Upper lobe of left lung (tissue), 6 donors: ENCODE results near the gene RNF10. TPM values are rescaled to one million over a fixed set of nuclear protein-coding genes. Genes with fewer than 3 reads are reported as not detected.
"Not testable (repeated sequence)": the region's sequence is repeated elsewhere in the genome, so short reads cannot be mapped to it uniquely, and the experiment has no call there.

Source experiments
- ATAC-seq, 2 donors: fragments of 200-7000 bp; cut with Tn5 transposase; one replicate each; pipeline ENCODE4 v1.9.1; 2022; ENCODE audit warnings: mild to moderate bottlenecking in 2 of 2, moderate library complexity in 2 of 2; ENCODE audit not compliant: low FRiP score in 2 of 2
- DNase-seq, 2 donors: peaks; one replicate each; pipeline ENCODE4 v3.0.0-alpha.2; 2019 to 2020
- H3K27ac ChIP-seq, 4 donors: fragments of 200-600 bp; sonication (generic); one replicate each; pipeline ENCODE4 v1.5.1; 2016 to 2019
- H3K27me3 ChIP-seq, 4 donors: fragments of 200-600 bp; sonication (generic); one replicate each; pipeline ENCODE4 v1.5.1; 2017 to 2019
- H3K36me3 ChIP-seq, 4 donors: fragments of 200-600 bp; sonication (generic); one replicate each; pipeline ENCODE4 v1.5.1; 2016 to 2019
- H3K4me1 ChIP-seq, 4 donors: fragments of 200-600 bp; sonication (generic); one replicate each; pipeline ENCODE4 v1.5.1; 2018 to 2019
- H3K4me3 ChIP-seq, 4 donors: fragments of 200-600 bp; sonication (generic); one replicate each; pipeline ENCODE4 v1.5.1; 2017 to 2019; ENCODE audit warnings: mild to moderate bottlenecking in 2 of 4, moderate library complexity in 1 of 4
- H3K9me3 ChIP-seq, 4 donors: fragments of 200-600 bp; sonication (generic); one replicate each; pipeline ENCODE4 v1.5.1; 2018 to 2019
- CTCF ChIP-seq, 6 experiments: fragments of 450-650 bp in 4 of 6; fragments of 200-600 bp in 2 of 6; sonication (generic) in 2 of 6; IDR thresholded peaks; one replicate each; pipeline ENCODE4 v1.5.1; 2016 to 2019; ENCODE audit warnings: antibody characterized with exemption in 6 of 6
- EP300 ChIP-seq, 4 donors: sonication (generic); formaldehyde crosslinking; IDR thresholded peaks; one replicate each; pipeline ENCODE4 v1.5.1; 2017; ENCODE audit warnings: antibody characterized with exemption in 4 of 4, control low read depth in 2 of 4
- POLR2A ChIP-seq, 4 donors: fragments of 450-650 bp; IDR thresholded peaks; one replicate each; pipeline ENCODE4 v1.5.1; 2016 to 2017; ENCODE audit warnings: antibody characterized with exemption in 4 of 4, mild to moderate bottlenecking in 2 of 4
- POLR2AphosphoS5 ChIP-seq, 2 donors: sonication (generic); formaldehyde crosslinking; IDR thresholded peaks; one replicate each; pipeline ENCODE4 v1.5.1; 2017; ENCODE audit warnings: antibody characterized with exemption in 2 of 2
- WGBS, 2 donors: methylation state at CpG; one replicate each; pipeline ENCODE4 v1.1.5; 2017 to 2018; 5-methylcytosine and 5-hydroxymethylcytosine counted together
- total RNA-seq, 6 donors: library from RNA; depleted of rRNA in 4 of 6; stranded (reverse); fragments of >200 nt in 4 of 6; gene quantifications; one replicate each; pipeline versions ENCODE4 v1.1.0 to v1.2.1, GENCODE V29; 2016 to 2021
- donor health status: DM: no; HTN: no; CAD: no; lungs with moderate emphysema.
- donor health status: DM: no; HTN: yes; CAD: no; lungs with severe emphysema.

Gene RNF10
- total RNA-seq, 6 donors from 2014 or later = 189 to 456 (median 243) TPM

- Histone ChIP-seq H3K36me3 (peaks cover 14 to 80% (median 38%) of the 10 kb centered on the region in 4 donors), H3K27ac (no peak overlapping the region), H3K9me3 (no peaks in the 10 kb centered on the region), H3K4me1 (no peaks in the 10 kb centered on the region), H3K4me3 (no peak overlapping the region), H3K27me3 (no peaks in the 10 kb centered on the region)
- WGBS, 2 donors = 95 to 98% methylated on average over 8 of the region's 8 CpGs
- TF ChIP-seq POLR2A (IDR thresholded peaks at IDR 0.05) = no peak
- no peak for TF ChIP-seq POLR2AphosphoS5 (IDR thresholded peaks at IDR 0.05)
- no peak for TF ChIP-seq EP300 (IDR thresholded peaks at IDR 0.05)
- TF ChIP-seq CTCF (IDR thresholded peaks at IDR 0.05) = no peak
- no peak for DNase-seq
- ATAC-seq = no peak
Observed at GRCh38 chr12:120508537-120508936, 25.6 kb upstream of the RNF10 start.

- DNase-seq (no peak), ATAC-seq (no peak)
- Histone ChIP-seq H3K4me1 (no peaks in the 10 kb centered on the region), H3K27ac (no peak overlapping the region), H3K27me3 (no peaks in the 10 kb centered on the region), H3K4me3 (no peak overlapping the region), H3K9me3 (no peaks in the 10 kb centered on the region), H3K36me3 (peaks cover 10 to 80% (median 39%) of the 10 kb centered on the region in 4 donors)
- 87 to 88% methylated on average over 7 of the region's 7 CpGs for WGBS, 2 donors
- TF ChIP-seq POLR2AphosphoS5 (IDR thresholded peaks at IDR 0.05) = no peak
- TF ChIP-seq CTCF (IDR thresholded peaks at IDR 0.05) = no peak
- TF ChIP-seq EP300 (IDR thresholded peaks at IDR 0.05) = no peak
- TF ChIP-seq POLR2A (IDR thresholded peaks at IDR 0.05) = no peak
Observed at GRCh38 chr12:120514002-120514401, 20.2 kb upstream of the RNF10 start.

- ATAC-seq (no peak), DNase-seq (no peak)
- WGBS, 2 donors = 91 to 96% methylated on average over 2 of the region's 2 CpGs
- Histone ChIP-seq H3K27me3 (no peaks in the 10 kb centered on the region), H3K27ac (no peak overlapping the region), H3K4me3 (no peak overlapping the region), H3K4me1 (no peaks in the 10 kb centered on the region), H3K9me3 (no peaks in the 10 kb centered on the region), H3K36me3 (peaks cover 3 to 70% (median 29%) of the 10 kb centered on the region in 4 donors)
- TF ChIP-seq CTCF (IDR thresholded peaks at IDR 0.05) = no peak
- no peak for TF ChIP-seq POLR2A (IDR thresholded peaks at IDR 0.05)
- TF ChIP-seq EP300 (IDR thresholded peaks at IDR 0.05) = no peak
- TF ChIP-seq POLR2AphosphoS5 (IDR thresholded peaks at IDR 0.05) = no peak
Observed at GRCh38 chr12:120515496-120515895, 18.7 kb upstream of the RNF10 start.

- H3K27me3 ChIP-seq, ATAC-seq, H3K4me1 ChIP-seq, H3K9me3 ChIP-seq, DNase-seq, H3K4me3 ChIP-seq, H3K27ac ChIP-seq: not testable (repeated sequence)
- 97 to 99% methylated on average over 6 to 8 of the region's 8 CpGs for WGBS, 2 donors
- H3K36me3 ChIP-seq = peaks cover 0 to 56% (median 17%) of the 10 kb centered on the region in 4 donors
Observed at GRCh38 chr12:120519324-120519723, 14.8 kb upstream of the RNF10 start.

- TF ChIP-seq CTCF (IDR thresholded peaks at IDR 0.05) (no peak), POLR2AphosphoS5 (IDR thresholded peaks at IDR 0.05) (no peak), EP300 (IDR thresholded peaks at IDR 0.05) (no peak)
- H3K36me3 ChIP-seq = peaks cover 0 to 27% (median 3%) of the 10 kb centered on the region in 4 donors
- H3K27me3 ChIP-seq = no peaks in the 10 kb centered on the region
- H3K4me1 ChIP-seq = no peaks in the 10 kb centered on the region
- 90 to 98% methylated on average over 8 to 9 of the region's 9 CpGs for WGBS, 2 donors
- H3K9me3 ChIP-seq = no peaks in the 10 kb centered on the region
- no peak for DNase-seq
- no peak for ATAC-seq
- no peak overlapping the region for H3K4me3 ChIP-seq
- no peak overlapping the region for H3K27ac ChIP-seq
Observed at GRCh38 chr12:120522568-120522967, 11.6 kb upstream of the RNF10 start.
